GM12878 (cell line): ENCODE measurements around the gene ACSS1. TPM values are rescaled to one million over a fixed set of nuclear protein-coding genes. Genes with fewer than 3 reads are reported as not detected.

Source experiments
- ATAC-seq: fragments of 200-7000 bp; cut with Tn5 transposase; 3 replicates; pipeline ENCODE4 v1.9.1; 2020; ENCODE audit warnings: mild to moderate bottlenecking, moderate library complexity
- BruUV-seq: library from RNA; stranded (reverse); fragments of 400-500 nt; replicated peaks from 2 replicates; lab custom pipeline; 2021; lab: Mats Ljungman, UMichigan
- CTCF ChIA-PET: fragments of 300-600 bp; sonication (Branson Sonifier 250); formaldehyde crosslinking; extraction: SDS; loops from one replicate; lab custom pipeline; 2021; ENCODE audit warnings: inconsistent platforms; lab: Yijun Ruan, JAX
- POLR2A ChIA-PET: fragments of 350-600 bp; formaldehyde crosslinking; extraction: SDS; loops from one replicate; lab custom pipeline; 2021; ENCODE audit warnings: inconsistent platforms; lab: Charles Lee
- RAD21 ChIA-PET: fragments of 300-600 bp; sonication (Branson Sonifier 250); formaldehyde crosslinking; loops from one replicate; lab custom pipeline; 2023; ENCODE audit warnings: antibody characterized with exemption; ENCODE audit not compliant: unreplicated experiment; lab: Charles Lee
- SMC1A ChIA-PET: fragments of 300-600 bp; sonication (Branson Sonifier 250); formaldehyde crosslinking; loops from one replicate; lab custom pipeline; 2023; ENCODE audit not compliant: unreplicated experiment, uncharacterized antibody; lab: Charles Lee
- DNase-seq: peaks from one replicate; pipeline ENCODE4 v3.0.0-alpha.2; 2011; ENCODE audit warnings: low read depth, low spot score
- FAIRE-seq: peaks from 3 replicates; lab custom pipeline; 2011; peaks lifted over from hg19 to GRCh38; lab: Jason Lieb, UNC
- H2AFZ ChIP-seq: 2 replicates; pipeline ENCODE4 v1.6.0; 2011; ENCODE audit warnings: low read depth, low read length, control low read depth; ENCODE audit not compliant: control insufficient read depth
- H3K27ac ChIP-seq: 2 replicates; pipeline ENCODE4 v1.5.1; 2011; ENCODE audit warnings: control low read depth; ENCODE audit not compliant: control insufficient read depth, insufficient read depth
- H3K27me3 ChIP-seq, 2 experiments: replicated peaks in 1 of 2; 2 replicates each; pipeline versions ENCODE4 v1.6.0 to v1.6.1; 2011; ENCODE audit warnings: low read length in 1 of 2; ENCODE audit not compliant: control insufficient read depth in 2 of 2, insufficient read depth in 2 of 2
- H3K36me3 ChIP-seq, 2 experiments: 2 replicates each; pipeline ENCODE4 v1.5.1; 2011; ENCODE audit warnings: low read length in 1 of 2; ENCODE audit not compliant: control insufficient read depth in 2 of 2, insufficient read depth in 2 of 2
- H3K4me1 ChIP-seq: 2 replicates; pipeline ENCODE4 v1.6.1; 2011; ENCODE audit warnings: mild to moderate bottlenecking, low read length, moderate library complexity, mixed read lengths; ENCODE audit not compliant: control insufficient read depth, insufficient read depth
- H3K4me2 ChIP-seq: 2 replicates; pipeline ENCODE4 v1.6.0; 2011; ENCODE audit warnings: control low read depth; ENCODE audit not compliant: control insufficient read depth, insufficient read depth
- H3K4me3 ChIP-seq: fragments of 200-600 bp; sonication (generic); 2 replicates; pipeline ENCODE4 v1.5.1; 2016
- H3K79me2 ChIP-seq: 2 replicates; pipeline ENCODE4 v1.6.0; 2011; ENCODE audit warnings: low read length; ENCODE audit not compliant: control insufficient read depth, insufficient read depth
- H3K9ac ChIP-seq: 2 replicates; pipeline ENCODE4 v1.8.0; 2011; ENCODE audit warnings: low read length, control low read depth, mixed read lengths; ENCODE audit not compliant: control insufficient read depth, insufficient read depth
- H3K9me3 ChIP-seq: replicated peaks from 3 replicates; pipeline ENCODE4 v1.5.1; 2011; ENCODE audit warnings: mild to moderate bottlenecking, low read length; ENCODE audit not compliant: control insufficient read depth, insufficient read depth
- H4K20me1 ChIP-seq: 2 replicates; pipeline ENCODE4 v1.6.0; 2011; ENCODE audit not compliant: control insufficient read depth, insufficient read depth
- BHLHE40 ChIP-seq, 2 experiments: fragments of 450-650 bp in 1 of 2; IDR thresholded peaks; 2 replicates each; pipeline ENCODE4 v1.6.1; 2011 to 2017; ENCODE audit warnings: low read depth in 2 of 2, borderline replicate concordance in 1 of 2, improper control_type of control experiment in 1 of 2, low read length in 1 of 2, mild to moderate bottlenecking in 1 of 2
- CREM ChIP-seq: IDR thresholded peaks from 2 replicates; pipeline ENCODE4 v1.6.1; 2014; ENCODE audit warnings: antibody characterized with exemption, low read depth
- DPF2 ChIP-seq: fragments of 450-650 bp; IDR thresholded peaks from 2 replicates; pipeline ENCODE4 v1.6.1; 2017; ENCODE audit warnings: mild to moderate bottlenecking
- E2F4 ChIP-seq: IDR thresholded peaks from 2 replicates; pipeline ENCODE4 v1.6.1; 2012; ENCODE audit warnings: low read depth, low read length, improper control_type of control experiment
- FOXM1 ChIP-seq: IDR thresholded peaks from 2 replicates; pipeline ENCODE4 v1.6.1; 2012; ENCODE audit warnings: low read depth, mild to moderate bottlenecking, inconsistent platforms, low read length, moderate library complexity
- HDGF ChIP-seq: fragments of 450-650 bp; IDR thresholded peaks from 2 replicates; pipeline ENCODE4 v1.6.1; 2016; ENCODE audit warnings: antibody characterized with exemption
- LARP7 ChIP-seq: fragments of 450-650 bp; IDR thresholded peaks from 2 replicates; pipeline ENCODE4 v1.6.1; 2017; ENCODE audit warnings: mild to moderate bottlenecking
- MEF2B ChIP-seq: fragments of 450-650 bp; IDR thresholded peaks from 2 replicates; pipeline ENCODE4 v1.6.1; 2018; ENCODE audit warnings: mild to moderate bottlenecking, moderate library complexity; ENCODE audit not compliant: partially characterized antibody, poor library complexity, severe bottlenecking
- PAX5 ChIP-seq: IDR thresholded peaks from 2 replicates; pipeline ENCODE4 v1.6.1; 2011; ENCODE audit warnings: low read depth, low read length, borderline replicate concordance
- RBBP5 ChIP-seq: fragments of 200-600 bp; sonication (generic); conservative IDR thresholded peaks from 2 replicates; pipeline ENCODE4 v1.6.1; 2016
- STAT1 ChIP-seq: fragments of 450-650 bp; conservative IDR thresholded peaks from 2 replicates; pipeline ENCODE4 v1.6.1; 2014; ENCODE audit warnings: antibody characterized with exemption, mild to moderate bottlenecking
- TBL1XR1 ChIP-seq: IDR thresholded peaks from 2 replicates; pipeline ENCODE4 v1.6.1; 2012; ENCODE audit warnings: low read depth, low read length, improper control_type of control experiment
- TCF7 ChIP-seq: IDR thresholded peaks from 2 replicates; pipeline ENCODE4 v1.6.1; 2014; ENCODE audit warnings: antibody characterized with exemption, borderline replicate concordance
- ZNF592 ChIP-seq: fragments of 450-650 bp; IDR thresholded peaks from 2 replicates; pipeline ENCODE4 v1.6.1; 2017; ENCODE audit warnings: mild to moderate bottlenecking, moderate library complexity
- ZSCAN29 ChIP-seq: fragments of 450-650 bp; IDR thresholded peaks from 2 replicates; pipeline ENCODE4 v1.6.1; 2017; ENCODE audit warnings: mild to moderate bottlenecking, moderate library complexity
- WGBS: methylation state at CpG from one replicate; pipeline ENCODE4 v1.1.6; 2016; ENCODE audit warnings: low lambda C conversion rate; ENCODE audit not compliant: insufficient replicate concordance, insufficient coverage; ENCODE audit errors: missing lambda C conversion rate; 5-methylcytosine and 5-hydroxymethylcytosine counted together
- in situ Hi-C: fragments of 300-500 bp; cut with MboI; formaldehyde crosslinking; loops from 9 replicates; pipeline ENCODE4 v1.14.3; 2018; ENCODE audit warnings: mixed read lengths
- intact Hi-C: fragments of 100-400 bp; cut with micrococcal nuclease; formaldehyde crosslinking; loops from one replicate; pipeline ENCODE4 v1.14.2; 2022; ENCODE audit not compliant: unreplicated experiment
- polyA plus RNA-seq, 11 experiments: library from polyadenylated mRNA; depleted of rRNA in 4 of 11; unstranded in 6 of 11; stranded (reverse) in 5 of 11; fragments of >200 nt; fragmentation: Nextera tagmentation in 4 of 11; fragmentation: Illumina TruSeq in 1 of 11; extraction: Ambion mirVana in 4 of 11; extraction: Trizol in 1 of 11; gene quantifications; 1 replicate in 1 of 11; 2 replicates in 10 of 11; pipeline versions ENCODE4 v1.2.1 to v1.2.3, GENCODE V29; 2011 to 2016; ENCODE audit warnings: inconsistent platforms in 2 of 11, missing spikeins in 2 of 11, low read depth in 1 of 11
- total RNA-seq, 4 experiments: library from RNA; depleted of rRNA in 3 of 4; stranded (reverse); fragments of >200 nt in 3 of 4; fragmentation: Illumina TruSeq in 1 of 4; extraction: Trizol in 1 of 4; gene quantifications; 2 replicates each; pipeline versions ENCODE4 v1.2.1 to v1.2.3, GENCODE V29; 2013 to 2021
- TF ChIP-seq, protein P1 (sequence below): IDR thresholded peaks from 2 replicates; pipeline ENCODE4 v1.6.1; 2011; ENCODE audit warnings: borderline replicate concordance, low read depth, mild to moderate bottlenecking, moderate library complexity, low read length; ENCODE audit not compliant: insufficient read depth, poor library complexity, severe bottlenecking
- TF ChIP-seq, protein P2 (sequence below): IDR thresholded peaks from 2 replicates; pipeline ENCODE4 v1.6.1; 2012; ENCODE audit warnings: low read length, inconsistent platforms

The ACSS1 gene
- total and polyA plus RNA-seq, 10 of the 15 experiments (the other 5 are each of a cell fraction or from before 2014, with no cell fraction given): 1.3 to 44.9 (median 31.1) TPM

DNA sequence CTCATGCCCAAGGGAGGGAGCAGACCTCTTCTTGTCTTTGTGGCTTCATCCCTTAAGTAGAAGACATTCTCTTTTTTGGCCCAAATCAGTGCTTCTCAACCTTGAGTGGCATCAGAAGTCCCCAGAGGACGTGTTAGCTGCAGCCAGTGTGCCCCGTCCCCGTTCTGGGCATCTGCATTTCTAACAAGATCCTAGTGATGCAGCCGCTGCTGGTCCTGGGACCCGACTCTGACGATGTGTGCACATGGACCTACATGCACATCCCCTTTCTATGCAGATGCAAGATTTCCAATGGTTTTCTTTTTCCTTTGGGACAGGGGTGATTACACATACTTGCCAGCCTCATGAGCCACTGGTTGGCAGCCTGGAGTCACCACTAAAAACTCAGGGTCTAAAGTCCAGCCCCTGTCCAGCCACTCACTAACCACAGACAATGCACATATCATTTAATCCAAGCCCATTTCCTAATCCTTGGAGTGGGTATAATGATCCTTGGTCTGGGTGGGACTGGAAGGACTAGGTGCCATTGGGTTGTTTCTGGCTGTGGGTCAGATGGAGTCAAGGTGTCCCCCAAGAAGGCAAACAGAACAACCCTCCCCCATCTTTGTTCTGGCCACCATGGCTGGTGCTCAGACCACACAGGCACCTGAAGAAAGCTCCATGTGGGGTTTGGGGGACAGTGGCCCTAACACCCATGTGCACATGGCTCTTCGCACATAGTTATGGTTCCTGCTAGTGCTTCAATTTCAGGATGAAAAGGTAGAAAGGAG is 6.4 kb downstream of the ACSS1 start:
- CTCF ChIA-PET: no interaction called here
- Histone ChIP-seq H3K4me3 (no peak overlapping the region), H3K36me3 (peaks cover 4 to 7% of the 10 kb centered on the region in 2 experiments; a peak in 3 of 4 replicates), H3K9ac (no peak overlapping the region), H4K20me1 (peaks cover 5% of the 10 kb centered on the region; the same call in 1 of the 2 replicates), H3K79me2 (peaks cover 16% of the 10 kb centered on the region), H3K4me1 (peaks cover 41% of the 10 kb centered on the region), H2AFZ (no peak overlapping the region), H3K4me2 (no peak overlapping the region), H3K27ac (no peak overlapping the region), H3K9me3 (no peaks in the 10 kb centered on the region), H3K27me3 (no peaks in the 10 kb centered on the region)
- RAD21 ChIA-PET: no interaction called here
- POLR2A ChIA-PET: interaction anchor here (0.5 kb wide), 1 partner anchor 54 kb away, joined by 4 read pairs; no protein-coding TSS in a partner anchor
- no peak for DNase-seq
- peak; percentile 54 for FAIRE-seq
- 88% methylated on average over 7 of the region's 7 CpGs for WGBS
- in situ Hi-C loops (loop anchor here (10.0 to 25.0 kb wide), 2 partner anchors 353 to 1689 kb away; partner anchors contain the start of genes GINS1, GZF1 and NXT1), intact Hi-C loops (no loop called here)
- no TSS peak for BruUV-seq
- ATAC-seq: no peak
- SMC1A ChIA-PET: no interaction called here
- TF ChIP-seq CREM: no peak
- no peak for TF ChIP-seq TBL1XR1
- no peak for TF ChIP-seq MEF2B
- no peak for TF ChIP-seq E2F4
- TF ChIP-seq HDGF: no peak
- no peak for TF ChIP-seq LARP7
- TF ChIP-seq, protein P1, sequence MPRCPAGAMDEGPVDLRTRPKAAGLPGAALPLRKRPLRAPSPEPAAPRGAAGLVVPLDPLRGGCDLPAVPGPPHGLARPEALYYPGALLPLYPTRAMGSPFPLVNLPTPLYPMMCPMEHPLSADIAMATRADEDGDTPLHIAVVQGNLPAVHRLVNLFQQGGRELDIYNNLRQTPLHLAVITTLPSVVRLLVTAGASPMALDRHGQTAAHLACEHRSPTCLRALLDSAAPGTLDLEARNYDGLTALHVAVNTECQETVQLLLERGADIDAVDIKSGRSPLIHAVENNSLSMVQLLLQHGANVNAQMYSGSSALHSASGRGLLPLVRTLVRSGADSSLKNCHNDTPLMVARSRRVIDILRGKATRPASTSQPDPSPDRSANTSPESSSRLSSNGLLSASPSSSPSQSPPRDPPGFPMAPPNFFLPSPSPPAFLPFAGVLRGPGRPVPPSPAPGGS: no peak
- no peak for TF ChIP-seq FOXM1
- TF ChIP-seq RBBP5: no peak
- no peak for TF ChIP-seq ZNF592
- TF ChIP-seq ZSCAN29: no peak
- no peak for TF ChIP-seq TCF7
- TF ChIP-seq DPF2: no peak
- TF ChIP-seq, protein P2, sequence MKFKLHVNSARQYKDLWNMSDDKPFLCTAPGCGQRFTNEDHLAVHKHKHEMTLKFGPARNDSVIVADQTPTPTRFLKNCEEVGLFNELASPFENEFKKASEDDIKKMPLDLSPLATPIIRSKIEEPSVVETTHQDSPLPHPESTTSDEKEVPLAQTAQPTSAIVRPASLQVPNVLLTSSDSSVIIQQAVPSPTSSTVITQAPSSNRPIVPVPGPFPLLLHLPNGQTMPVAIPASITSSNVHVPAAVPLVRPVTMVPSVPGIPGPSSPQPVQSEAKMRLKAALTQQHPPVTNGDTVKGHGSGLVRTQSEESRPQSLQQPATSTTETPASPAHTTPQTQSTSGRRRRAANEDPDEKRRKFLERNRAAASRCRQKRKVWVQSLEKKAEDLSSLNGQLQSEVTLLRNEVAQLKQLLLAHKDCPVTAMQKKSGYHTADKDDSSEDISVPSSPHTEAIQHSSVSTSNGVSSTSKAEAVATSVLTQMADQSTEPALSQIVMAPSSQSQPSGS: no peak
- TF ChIP-seq PAX5: no peak
- TF ChIP-seq STAT1: no peak
- TF ChIP-seq BHLHE40 (IDR thresholded peaks at IDR 0.05; ENCODE audit: borderline replicate concordance in 1 of 2, low read depth in 2 of 2, low read length in 1 of 2): no peak
